SU-DHL-6 (cell line): ENCODE measurements around the gene VSTM5.
"Not testable (repeated sequence)": the region's sequence is repeated elsewhere in the genome, so short reads cannot be mapped to it uniquely, and the experiment has no call there.

Experiments
- H2AFZ ChIP-seq: fragments of 200-600 bp; sonication (generic); 2 replicates; pipeline ENCODE4 v1.6.1; 2014; ENCODE audit warnings: low read depth, mild to moderate bottlenecking, moderate library complexity, mixed read lengths, antibody characterized with exemption, low read length; ENCODE audit not compliant: severe bottlenecking
- H3F3A ChIP-seq: fragments of 200-600 bp; shearing (Covaris generic); 2 replicates; pipeline ENCODE4 v1.6.0; 2016; ENCODE audit warnings: antibody characterized with exemption, mild to moderate bottlenecking; ENCODE audit not compliant: insufficient read depth
- H3K27ac ChIP-seq: fragments of 200-600 bp; sonication (generic); 2 replicates; pipeline ENCODE4 v1.5.1; 2016; ENCODE audit warnings: low read depth, mild to moderate bottlenecking, low read length, moderate library complexity, mixed read lengths
- H3K27me3 ChIP-seq: fragments of 200-600 bp; sonication (generic), shearing (Covaris generic); 2 replicates; pipeline ENCODE4 v1.6.0; 2014; ENCODE audit warnings: mild to moderate bottlenecking, low read length
- H3K36me3 ChIP-seq: fragments of 200-600 bp; sonication (generic); 2 replicates; pipeline ENCODE4 v1.6.1; 2014; ENCODE audit warnings: mild to moderate bottlenecking, low read length, mixed read lengths
- H3K4me2 ChIP-seq: fragments of 300-600, 200-600 bp; shearing (Covaris generic), sonication (generic); 2 replicates; pipeline ENCODE4 v1.6.0; 2014; ENCODE audit warnings: low read length, low read depth, mild to moderate bottlenecking; ENCODE audit not compliant: poor library complexity, severe bottlenecking
- H3K4me3 ChIP-seq: fragments of 200-600 bp; sonication (generic); 2 replicates; pipeline ENCODE4 v1.5.1; 2014; ENCODE audit warnings: antibody characterized with exemption, low read length, mild to moderate bottlenecking, mixed read lengths; ENCODE audit not compliant: insufficient read depth, poor library complexity, severe bottlenecking
- H3K79me2 ChIP-seq: fragments of 200-600 bp; sonication (generic); 2 replicates; pipeline ENCODE4 v1.6.1; 2014; ENCODE audit warnings: mild to moderate bottlenecking, low read length, moderate library complexity; ENCODE audit not compliant: insufficient read depth
- H3K9ac ChIP-seq: fragments of 200-600 bp; sonication (generic); 2 replicates; pipeline ENCODE4 v1.7.0; 2014; ENCODE audit warnings: mild to moderate bottlenecking, low read length
- H3K9me2 ChIP-seq: fragments of 200-600 bp; sonication (generic); replicated peaks from 2 replicates; pipeline ENCODE4 v1.6.1; 2014; ENCODE audit warnings: low read length; ENCODE audit not compliant: insufficient read depth
- H3K9me3 ChIP-seq: fragments of 200-600 bp; sonication (generic); 2 replicates; pipeline ENCODE4 v1.6.1; 2014; ENCODE audit warnings: low read length, mixed read lengths; ENCODE audit not compliant: insufficient read depth
- H4K20me1 ChIP-seq: fragments of 200-600 bp; sonication (generic); 2 replicates; pipeline ENCODE4 v1.6.1; 2014; ENCODE audit warnings: low read depth, mild to moderate bottlenecking, antibody characterized with exemption, low read length, moderate library complexity, mixed read lengths
- CTCF ChIP-seq: fragments of 200-600 bp; sonication (generic); IDR thresholded peaks from one replicate; pipeline ENCODE4 v1.5.1; 2017; ENCODE audit warnings: antibody characterized with exemption, mild to moderate bottlenecking, low read length, moderate library complexity; ENCODE audit not compliant: insufficient read depth, poor library complexity, severe bottlenecking
- EZH2phosphoT487 ChIP-seq: fragments of 200-600 bp; sonication (generic), shearing (Covaris generic); conservative IDR thresholded peaks from 2 replicates; pipeline ENCODE4 v1.6.1; 2018; ENCODE audit warnings: mild to moderate bottlenecking, antibody characterized with exemption, low read length, moderate library complexity, mixed read lengths

The VSTM5 gene

DNA sequence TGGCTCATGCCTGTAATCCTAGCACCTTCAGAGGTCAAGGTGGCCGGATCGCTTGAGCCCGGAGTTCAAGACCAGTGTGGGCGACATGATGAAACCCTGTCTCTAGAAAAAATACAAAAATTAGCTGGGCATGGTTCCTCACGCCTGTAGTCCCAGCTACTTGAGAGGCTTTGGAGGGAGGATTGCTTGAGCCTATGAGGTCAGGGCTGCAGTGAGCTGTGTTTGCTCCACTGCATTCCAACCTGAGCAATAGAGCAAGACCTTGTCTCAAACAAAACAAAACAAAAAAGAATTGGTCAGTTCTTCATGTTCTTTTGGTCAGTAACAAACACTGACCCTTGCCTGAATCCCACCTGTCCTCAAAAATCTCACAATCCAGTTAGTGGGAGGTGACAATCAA is 36.7 kb upstream of the VSTM5 start:
- Histone ChIP-seq H3K4me2 (no peak overlapping the region), H3K9me3 (peaks cover 13% of the 10 kb centered on the region; the same call in 1 of the 2 replicates), H3K79me2 (no peaks in the 10 kb centered on the region), H4K20me1 (no peaks in the 10 kb centered on the region), H3K9ac (no peak overlapping the region), H3F3A (no peaks in the 10 kb centered on the region), H3K27ac (no peak overlapping the region), H3K9me2 (no peaks in the 10 kb centered on the region), H2AFZ (no peak overlapping the region), H3K4me3 (no peak overlapping the region), H3K36me3 (no peaks in the 10 kb centered on the region), H3K27me3 (0 out of 2 replicates have a peak, but pooled peaks cover 3% of the 10 kb centered on the region)
- no peak for TF ChIP-seq CTCF
- TF ChIP-seq EZH2phosphoT487 = no peak

GRCh38 chr11:93879114-93879513 is 28.7 kb upstream of the VSTM5 start:
- H3K9me3 ChIP-seq, H4K20me1 ChIP-seq: not testable (repeated sequence)

GRCh38 chr11:93875637-93876036 is 25.2 kb upstream of the VSTM5 start:
- Histone ChIP-seq H3K4me2 (no peak overlapping the region), H3K9me3 (no peaks in the 10 kb centered on the region), H2AFZ (no peak overlapping the region), H3K4me3 (no peak overlapping the region), H3K9ac (no peak overlapping the region), H3K79me2 (no peaks in the 10 kb centered on the region), H3K36me3 (no peaks in the 10 kb centered on the region), H4K20me1 (no peaks in the 10 kb centered on the region), H3K9me2 (no peaks in the 10 kb centered on the region), H3K27ac (no peak overlapping the region), H3F3A (no peaks in the 10 kb centered on the region), H3K27me3 (no peaks in the 10 kb centered on the region)
- TF ChIP-seq CTCF (no peak), EZH2phosphoT487 (no peak)

More at GRCh38 chr11:93879114-93879513, 28.7 kb upstream of the VSTM5 start:
- not testable (repeated sequence) for H3K27me3 ChIP-seq, H2AFZ ChIP-seq, H3K9me2 ChIP-seq, H3K9ac ChIP-seq, H3K27ac ChIP-seq, H3K4me2 ChIP-seq, H3F3A ChIP-seq, H3K36me3 ChIP-seq, H3K79me2 ChIP-seq, H3K4me3 ChIP-seq

GRCh38 chr11:93871526-93871925 is 21.1 kb upstream of the VSTM5 start:
- Histone ChIP-seq H3F3A (no peaks in the 10 kb centered on the region), H3K9me2 (no peaks in the 10 kb centered on the region), H3K36me3 (no peaks in the 10 kb centered on the region), H3K9ac (no peak overlapping the region), H3K4me3 (no peak overlapping the region), H3K4me2 (no peak overlapping the region), H3K9me3 (no peaks in the 10 kb centered on the region), H3K27me3 (no peaks in the 10 kb centered on the region), H3K27ac (no peak overlapping the region), H3K79me2 (no peaks in the 10 kb centered on the region), H2AFZ (no peak overlapping the region), H4K20me1 (no peaks in the 10 kb centered on the region)
- TF ChIP-seq EZH2phosphoT487 = no peak
- no peak for TF ChIP-seq CTCF
